HG03175 (cell line): ENCODE results near the gene ZNF385B.

Experiments used
- ATAC-seq: cut with Tn5 transposase; IDR thresholded peaks from one replicate; pipeline ENCODE4 v1.9.1; 2021; ENCODE audit warnings: mild to moderate bottlenecking, moderate library complexity; ENCODE audit not compliant: unreplicated experiment

The ZNF385B gene

DNA sequence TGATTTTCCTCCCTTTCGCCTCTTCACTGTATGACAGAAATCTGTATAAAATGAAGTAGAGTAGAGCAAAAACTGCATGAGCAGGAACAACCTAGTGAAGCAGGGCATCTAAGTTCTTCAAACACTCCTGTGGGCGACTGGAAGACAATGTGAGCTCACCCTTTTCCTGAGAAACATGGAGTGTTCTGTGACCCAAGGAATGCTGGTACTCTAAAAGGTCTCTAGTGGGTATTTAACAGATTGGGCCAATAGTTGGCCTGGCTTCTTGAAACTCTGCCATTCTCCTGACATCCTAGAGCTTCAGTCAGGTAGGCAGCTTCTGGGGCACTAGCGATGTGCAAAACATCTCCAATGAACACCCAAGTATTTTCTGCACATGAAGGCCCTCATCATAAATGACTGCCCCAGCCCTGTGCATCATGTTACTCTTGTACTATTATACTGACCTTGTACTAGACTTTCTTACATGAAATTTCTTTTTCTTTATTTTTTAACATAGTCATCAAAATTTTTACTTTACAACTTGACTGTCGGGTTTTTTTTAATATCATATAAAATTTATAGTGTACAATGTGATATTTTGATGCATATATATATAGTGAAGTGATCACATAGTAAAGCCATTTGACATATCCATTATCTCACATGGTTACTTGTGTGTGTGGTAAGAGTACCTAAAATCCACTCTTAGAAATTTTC is 302.2 kb downstream of the ZNF385B start:
- no peak for ATAC-seq

DNA sequence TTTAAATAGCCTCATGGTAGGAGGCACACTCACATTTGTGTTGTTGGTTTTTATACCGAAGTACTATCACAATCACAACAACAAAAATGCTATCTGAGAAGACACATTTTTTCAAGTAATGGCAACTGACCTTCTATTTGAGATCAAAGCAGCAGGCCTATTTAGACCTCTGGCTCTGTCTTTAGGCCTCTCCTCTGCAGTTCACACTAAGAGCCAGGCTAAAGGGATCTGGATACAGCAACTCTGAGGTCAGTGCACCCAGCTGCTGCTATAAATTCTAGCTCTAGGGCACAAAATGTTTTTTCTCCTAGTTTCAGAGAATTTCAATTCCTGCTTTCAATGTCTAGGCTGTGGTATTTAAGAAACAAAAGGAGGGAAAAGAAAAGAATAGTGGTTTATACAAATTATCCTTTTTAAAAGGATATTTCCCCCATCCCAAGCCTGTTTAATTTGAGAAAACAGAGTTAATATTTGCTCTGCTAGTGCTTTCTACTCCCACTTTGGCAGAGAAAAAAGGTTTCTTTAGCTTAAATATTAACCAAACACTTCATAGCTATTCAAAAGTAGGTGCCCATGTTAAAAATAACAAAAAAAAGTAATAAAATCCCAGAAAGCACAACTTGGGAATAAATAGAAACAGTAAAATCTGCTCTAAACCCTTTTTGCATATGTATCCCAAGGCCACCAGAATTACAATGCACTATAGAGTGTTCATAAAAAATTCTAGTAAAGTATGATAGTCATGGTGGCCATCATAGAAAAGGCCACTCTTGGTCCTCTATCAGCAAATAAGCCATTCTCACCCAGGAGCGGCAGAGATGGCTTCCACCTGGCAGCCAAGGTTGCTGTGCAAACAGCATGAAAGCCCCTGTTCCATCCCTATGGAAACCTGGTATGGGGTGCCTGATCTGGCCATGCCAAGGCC is 303.1 kb downstream of the ZNF385B start:
- ATAC-seq = no peak

GRCh38 chr2:179556425-179556824 is 305.0 kb downstream of the ZNF385B start:
- ATAC-seq = no peak

DNA sequence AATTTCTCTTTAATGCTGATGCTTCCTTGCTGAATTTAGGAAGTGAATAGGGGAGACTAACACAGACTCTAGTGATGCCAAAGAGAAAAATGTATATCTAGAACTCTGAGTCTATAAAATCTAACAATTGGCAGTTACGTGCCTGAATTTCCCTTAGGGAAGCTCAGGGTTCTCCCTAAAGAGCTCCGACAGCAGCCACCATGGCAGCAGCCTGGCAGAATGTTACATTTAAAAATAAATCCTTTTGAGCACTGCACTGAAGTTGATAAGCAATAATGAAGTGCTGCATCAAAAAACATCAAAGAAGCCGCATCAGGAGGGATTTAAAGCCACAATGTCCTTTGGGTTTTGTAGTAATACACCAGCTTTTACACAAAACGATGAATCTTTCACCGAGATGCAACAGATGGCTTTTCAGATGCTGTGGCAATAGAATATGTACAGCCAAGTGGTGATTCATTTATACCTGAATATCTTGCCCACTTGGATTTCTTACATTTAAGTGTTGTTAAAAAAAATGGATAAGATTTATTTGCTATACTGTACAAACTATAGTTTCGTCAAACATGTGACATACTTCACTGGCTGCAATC is 305.6 kb downstream of the ZNF385B start:
- no peak for ATAC-seq

GRCh38 chr2:179554639-179555386 is 306.6 kb downstream of the ZNF385B start:
- no peak for ATAC-seq

DNA sequence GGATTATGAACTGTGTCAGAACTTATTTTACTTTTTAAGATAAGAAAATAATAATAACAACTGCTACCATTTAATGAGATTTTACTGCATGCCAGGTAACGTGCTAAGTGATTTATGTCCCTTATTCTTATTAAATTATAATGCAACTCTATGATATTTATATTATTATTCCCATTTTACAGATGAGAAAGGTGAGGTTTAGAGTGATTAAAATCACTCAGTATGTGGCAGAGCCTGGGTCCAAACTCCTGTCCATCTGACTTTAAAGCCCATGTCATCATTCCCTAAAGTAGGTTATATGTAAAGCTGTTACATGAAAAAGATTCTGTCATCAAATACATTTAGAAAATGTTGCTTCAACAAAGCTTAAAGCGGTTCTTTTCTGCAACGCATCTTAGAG is 308.0 kb downstream of the ZNF385B start:
- no peak for ATAC-seq

GRCh38 chr2:179551539-179552045 is 309.8 kb downstream of the ZNF385B start:
- ATAC-seq = no peak

GRCh38 chr2:179550849-179551248 is 310.6 kb downstream of the ZNF385B start:
- no peak for ATAC-seq

- no peak for ATAC-seq
Observed at GRCh38 chr2:179550214-179550613, 311.2 kb downstream of the ZNF385B start.

DNA sequence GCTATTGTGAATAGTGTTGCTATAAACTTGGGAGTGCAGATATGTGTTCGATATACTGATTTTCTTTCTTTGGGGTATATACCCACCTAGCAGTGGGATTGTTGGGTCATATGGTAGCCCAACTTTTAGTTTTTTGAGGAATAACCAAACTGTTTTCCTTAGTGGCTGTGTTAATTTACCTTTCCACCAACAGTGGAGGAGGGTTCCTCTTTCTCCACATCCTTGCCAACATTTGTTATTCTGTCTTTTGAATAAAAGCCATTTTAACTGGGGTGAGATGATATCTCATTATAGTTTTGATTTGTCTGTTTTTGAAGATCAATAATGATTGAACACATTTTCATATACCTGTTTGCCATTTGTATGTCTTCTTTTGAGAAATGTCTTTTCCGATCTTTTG is 314.8 kb downstream of the ZNF385B start:
- no peak for ATAC-seq

DNA sequence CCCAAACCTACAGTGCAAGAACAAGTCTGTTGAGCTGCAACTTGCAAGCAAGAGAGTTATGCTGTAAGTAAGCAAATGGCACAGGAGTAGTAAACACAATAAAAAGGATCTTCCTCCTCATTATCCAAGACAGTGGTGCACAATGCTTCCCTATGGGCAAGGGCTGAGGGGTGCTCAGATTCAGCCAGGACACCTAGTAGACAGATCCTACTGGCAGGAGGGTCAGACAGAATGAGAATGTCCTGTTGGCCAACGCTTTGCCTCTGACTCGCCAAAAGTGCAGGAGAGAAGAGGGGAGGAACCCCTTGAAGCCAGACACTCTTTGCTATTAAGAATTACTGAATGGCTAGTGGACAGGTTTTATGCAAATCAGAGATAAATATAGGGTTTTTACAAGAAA is 316.4 kb downstream of the ZNF385B start:
- ATAC-seq = no peak

- ATAC-seq = no peak
Observed at GRCh38 chr2:179543361-179543901, 318.0 kb downstream of the ZNF385B start.

GRCh38 chr2:179541586-179541985 is 319.8 kb downstream of the ZNF385B start:
- no peak for ATAC-seq

GRCh38 chr2:179539124-179539511 is 322.3 kb downstream of the ZNF385B start:
- no peak for ATAC-seq

- no peak for ATAC-seq
Observed at GRCh38 chr2:179538406-179539123, 322.8 kb downstream of the ZNF385B start.

DNA sequence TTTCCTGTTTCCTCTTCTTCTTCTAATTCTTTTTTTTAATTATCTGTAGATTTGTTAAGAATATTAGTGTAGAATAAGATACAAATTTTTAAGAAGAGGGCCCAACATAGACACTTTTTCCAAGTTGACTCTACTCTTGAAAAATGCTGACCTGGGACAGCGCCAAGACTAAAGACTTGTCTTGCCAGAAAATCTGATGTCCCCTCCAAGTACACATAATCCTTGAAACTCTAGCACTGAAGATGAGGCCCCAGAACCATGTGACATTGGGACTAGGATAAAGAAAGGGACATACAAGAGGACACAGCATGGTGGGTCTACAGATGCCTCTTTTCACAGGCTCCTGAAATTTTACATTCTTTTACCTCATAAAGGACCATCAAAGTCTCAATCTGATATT is 325.2 kb downstream of the ZNF385B start:
- ATAC-seq = no peak

DNA sequence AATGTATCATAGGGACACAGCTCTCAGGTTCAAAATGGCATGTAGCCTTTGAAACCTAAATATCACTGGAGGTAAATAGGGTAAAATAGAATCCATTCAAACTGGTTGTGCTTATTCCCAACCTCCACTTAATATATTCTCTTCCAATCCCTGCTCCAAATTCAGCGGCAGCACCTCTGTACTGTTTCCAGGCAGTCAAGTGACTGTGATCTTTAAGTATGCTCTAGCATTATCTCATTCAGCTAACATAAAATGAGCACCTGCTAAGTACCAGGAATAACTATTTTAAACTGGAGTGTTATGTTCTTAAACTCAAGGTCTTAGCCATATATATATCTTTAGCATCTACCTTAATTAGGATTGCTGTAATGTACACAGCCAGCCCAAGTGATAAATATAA is 327.5 kb downstream of the ZNF385B start:
- no peak for ATAC-seq

DNA sequence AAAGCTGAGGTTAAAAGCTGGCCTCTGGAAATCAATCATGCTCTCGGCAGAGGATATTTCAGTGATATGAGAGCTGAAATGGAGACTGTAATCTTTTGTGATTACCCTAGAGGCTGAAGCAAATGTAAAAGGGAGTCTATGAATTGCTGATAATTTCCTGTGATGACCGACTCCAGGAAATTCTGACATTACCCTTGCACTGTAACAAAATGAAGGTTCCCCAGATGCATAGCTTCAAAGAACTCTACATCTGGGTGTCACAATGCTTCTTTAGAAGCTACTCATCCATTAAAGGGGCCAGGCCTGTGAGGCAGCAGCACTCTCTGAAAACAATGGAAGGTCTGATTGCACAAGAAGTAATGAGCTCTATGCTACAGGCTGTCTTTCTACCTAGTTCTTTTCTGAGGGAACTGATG is 328.5 kb downstream of the ZNF385B start:
- ATAC-seq = no peak

GRCh38 chr2:179528576-179529069 is 332.8 kb downstream of the ZNF385B start:
- ATAC-seq = no peak

DNA sequence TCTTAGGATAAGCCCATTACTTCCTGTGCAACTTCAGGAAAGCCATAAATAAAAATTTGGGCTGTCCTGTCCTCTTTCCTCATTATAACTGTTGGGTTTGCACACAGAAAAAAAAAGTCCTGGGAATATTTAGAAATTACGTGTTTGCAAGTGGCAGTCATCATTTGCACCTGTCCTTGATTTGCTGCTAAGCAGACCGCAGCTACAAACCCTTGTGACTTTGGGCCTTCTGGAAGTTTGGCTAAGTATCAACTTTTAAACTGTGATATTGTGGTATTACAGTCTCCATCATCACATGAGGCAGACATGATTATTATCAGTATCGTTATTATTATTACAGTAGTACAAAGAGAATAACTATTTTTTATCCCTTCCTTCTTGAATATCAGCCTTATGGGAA is 336.1 kb downstream of the ZNF385B start:
- no peak for ATAC-seq
